Measurements from ENCODE around the gene TCFL5.

Gene TCFL5

DNA sequence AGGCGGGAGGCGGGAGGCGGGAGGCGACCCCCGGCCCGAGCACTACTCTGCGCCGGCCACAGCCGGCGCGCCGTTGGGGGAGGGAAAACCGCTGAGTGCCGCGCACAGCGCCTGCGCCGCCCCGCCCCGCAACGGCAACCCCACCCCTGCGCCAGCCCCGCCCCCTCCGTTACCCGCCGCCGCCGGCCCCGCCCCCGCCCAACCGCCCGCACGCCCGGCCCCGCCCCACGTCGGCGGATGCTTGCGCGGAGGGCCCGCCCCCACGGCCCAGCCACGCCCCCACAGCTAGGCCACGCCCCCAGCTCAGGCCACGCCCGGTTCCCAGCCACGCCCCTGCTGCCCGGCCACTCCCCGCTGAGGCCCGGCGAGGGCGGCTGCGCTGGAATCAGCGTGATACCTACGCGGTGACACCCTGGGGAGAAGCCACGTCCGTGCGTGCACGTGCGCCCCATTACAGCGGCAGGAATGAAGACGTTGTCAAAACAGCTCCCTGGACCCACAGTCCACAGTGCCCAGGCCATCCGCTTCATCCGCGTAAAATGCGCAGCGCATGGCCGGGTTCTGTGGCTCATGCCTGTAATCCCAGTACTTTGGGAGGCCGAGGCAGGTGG lies at the start of gene TCFL5:
Gene TCFL5, minus strand, starts transcription at position 97 of the 611 bp plus-strand sequence. CDS start 152 bp downstream, outside the sequence.
- DNase-seq: peak; percentile 80

DNA sequence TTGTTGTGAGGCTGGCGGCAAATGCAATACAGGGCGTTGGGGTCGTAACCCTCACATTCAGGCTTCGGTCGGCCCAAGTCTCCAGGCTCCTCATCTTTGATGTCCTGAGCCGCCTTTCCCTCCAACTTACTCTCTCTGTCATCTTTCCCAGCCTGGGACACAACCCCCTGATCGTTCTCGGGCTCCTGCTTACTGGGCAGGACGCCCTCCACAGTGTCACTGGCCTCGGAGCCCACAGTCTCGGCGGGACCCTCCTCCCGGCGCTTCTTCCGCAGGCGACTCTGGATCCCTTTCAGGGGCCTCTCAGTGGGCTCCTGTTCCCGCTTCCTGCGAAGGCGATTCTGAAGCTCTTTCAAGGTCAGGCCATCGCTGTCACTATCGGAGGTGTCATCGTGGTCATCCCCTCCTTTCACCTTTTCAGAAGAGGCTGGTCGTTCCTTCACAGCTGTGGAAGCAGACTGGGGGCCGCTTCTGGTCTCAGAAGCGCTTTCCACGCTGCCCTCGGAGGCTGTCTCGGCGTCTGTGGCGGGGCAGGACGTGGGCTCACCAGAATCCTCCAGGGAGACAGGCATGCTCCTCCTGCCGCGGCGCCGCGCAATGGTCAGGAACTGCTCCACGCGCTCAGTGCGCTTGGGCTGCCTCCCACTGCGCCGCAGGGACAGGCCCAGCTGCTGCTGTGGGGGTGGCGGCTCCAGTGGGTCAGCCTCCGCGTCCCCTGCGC lies 49.3 kb upstream of the TCFL5 start:
- DNase-seq: no peak

DNA sequence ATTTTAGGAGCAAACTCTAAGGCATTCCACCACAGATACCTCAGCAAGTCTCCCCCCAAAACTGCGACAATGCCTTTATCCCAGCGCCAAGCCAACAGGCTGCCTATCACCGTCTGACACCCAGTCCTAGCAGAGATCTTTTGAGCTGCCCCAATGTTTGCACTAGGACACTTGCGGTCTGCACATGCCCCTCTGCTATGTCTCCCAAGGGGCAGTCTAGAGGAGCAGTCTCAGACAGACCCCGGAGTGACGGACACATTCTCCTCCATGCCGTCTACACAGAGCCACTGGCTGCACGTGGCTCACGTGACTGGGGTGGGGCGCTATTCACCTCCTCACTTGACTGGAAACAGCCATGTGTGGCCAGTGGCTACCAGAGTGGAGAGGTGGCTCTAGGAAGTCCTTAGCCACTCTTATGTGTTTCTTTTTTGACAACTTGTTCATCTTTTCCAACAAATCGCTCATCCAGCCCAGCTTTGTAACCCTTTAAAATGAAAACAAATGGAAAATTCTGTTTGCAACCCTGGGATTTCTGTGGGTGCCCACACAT lies 48.7 kb upstream of the TCFL5 start:
- DNase-seq: no peak

DNA sequence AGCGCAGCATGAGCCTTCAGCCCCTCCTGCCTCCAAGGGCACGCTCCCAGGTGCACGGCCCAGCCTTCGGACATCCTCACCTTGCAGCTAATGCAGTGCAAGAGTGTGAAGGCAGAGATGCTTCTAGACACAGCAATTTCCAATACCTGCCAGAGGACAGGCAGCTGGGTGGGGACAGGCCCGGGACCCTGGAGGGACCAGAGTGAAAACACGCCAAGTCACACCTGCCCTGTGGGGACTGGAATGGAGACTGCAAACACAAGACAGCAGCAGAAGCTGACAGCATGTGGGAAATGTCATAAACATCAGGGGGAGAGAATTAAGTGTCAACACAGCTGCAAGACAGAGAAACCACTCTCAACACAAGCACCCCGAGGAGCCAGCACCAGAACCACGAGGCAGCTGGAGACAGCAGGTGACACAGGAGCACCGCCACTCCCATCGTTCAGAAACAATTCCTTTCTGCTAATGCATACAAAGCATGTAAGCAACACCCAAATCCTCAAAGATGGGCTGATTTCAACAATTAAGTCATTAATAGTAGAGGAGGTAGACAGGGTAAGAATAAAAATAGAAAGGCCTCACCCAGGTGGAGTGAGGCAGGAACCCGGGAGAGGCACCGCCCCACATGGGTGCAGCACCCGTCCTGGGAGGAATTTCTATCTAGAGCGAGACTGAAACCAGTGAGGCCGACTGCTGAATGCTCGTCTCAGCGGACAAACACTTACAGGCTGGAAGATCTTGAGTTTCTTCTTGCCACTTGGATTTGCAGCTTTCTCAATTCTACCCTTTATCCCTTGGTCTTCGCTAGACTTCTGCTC lies 47.6 kb upstream of the TCFL5 start:
- peak; percentile 94 for DNase-seq

DNA sequence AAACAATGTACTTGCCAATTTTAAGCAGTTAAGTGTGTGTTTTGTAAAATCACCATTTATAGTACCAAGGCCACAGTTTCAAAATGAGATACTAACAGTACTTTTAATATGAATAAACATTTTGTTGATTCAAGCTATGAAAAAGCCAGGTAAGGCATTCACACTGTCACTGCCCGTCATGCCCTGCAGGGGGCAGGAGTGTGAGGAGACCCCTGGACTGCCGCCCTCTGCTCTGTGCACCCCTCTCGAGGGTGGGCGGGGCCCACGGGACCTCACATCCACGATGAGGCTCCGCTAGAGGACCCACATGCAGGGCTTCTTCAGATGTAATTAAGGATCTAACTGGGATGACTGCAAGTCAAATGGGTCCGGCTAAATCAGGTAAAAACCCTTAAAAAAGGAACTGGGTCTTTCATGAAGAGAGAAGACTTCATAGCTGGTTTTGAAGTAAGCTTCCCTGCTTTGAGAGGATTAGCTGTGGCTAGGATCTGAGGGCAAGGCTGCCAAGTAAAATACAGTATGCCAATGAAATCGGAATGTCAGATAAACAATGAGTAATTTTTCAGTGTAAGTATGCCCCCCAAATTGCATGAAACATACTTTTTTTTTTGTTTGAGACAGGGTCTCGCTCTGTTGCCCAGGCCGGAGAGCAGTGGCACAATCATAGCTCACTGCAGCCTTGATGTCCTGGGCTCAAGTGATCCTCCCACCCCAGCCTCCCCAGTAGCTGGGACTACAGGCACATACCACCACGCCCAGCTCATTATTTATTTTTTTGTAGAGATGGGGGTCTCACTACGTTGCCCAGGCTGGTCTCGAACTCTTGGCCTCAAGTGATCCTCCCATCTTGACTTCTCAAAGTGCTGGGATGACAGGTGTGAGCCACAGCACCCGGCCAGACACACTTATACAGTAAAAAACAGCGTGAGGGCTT lies 46.0 kb upstream of the TCFL5 start:
- no peak for DNase-seq

DNA sequence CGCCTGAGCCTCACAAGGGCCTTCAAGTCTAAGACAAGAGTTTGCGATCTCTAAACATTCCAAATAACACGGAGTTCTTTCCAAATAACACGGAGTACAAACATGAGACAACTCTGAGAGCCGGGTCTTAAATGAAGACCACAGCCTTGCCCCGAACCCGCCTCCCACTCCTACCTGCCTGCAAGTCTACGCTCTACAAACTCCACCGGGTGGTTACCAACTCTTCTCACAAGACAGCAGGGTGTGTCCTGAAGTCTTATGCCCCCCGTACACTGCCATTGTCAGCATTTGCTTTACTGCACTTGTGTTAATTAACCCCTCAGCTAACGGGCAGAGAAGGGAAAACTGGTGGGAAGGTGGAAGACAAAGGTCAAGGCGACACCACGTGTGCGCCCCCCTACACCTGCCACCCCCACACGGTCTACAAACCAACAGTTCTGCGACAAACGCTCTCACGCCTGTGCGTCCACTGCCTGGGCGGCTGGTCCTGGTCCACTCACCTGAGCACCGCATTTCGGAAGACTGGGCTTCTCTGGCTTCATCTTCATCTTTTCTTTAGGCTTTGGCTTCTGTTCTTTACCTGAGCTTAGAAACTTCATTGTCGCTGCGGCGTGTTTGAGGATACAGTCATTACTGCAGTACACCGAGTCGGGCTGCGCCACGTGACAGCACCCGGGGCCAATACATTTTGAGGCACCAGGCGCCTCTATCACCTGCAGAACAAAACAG lies 45.2 kb upstream of the TCFL5 start:
- no peak for DNase-seq

DNA sequence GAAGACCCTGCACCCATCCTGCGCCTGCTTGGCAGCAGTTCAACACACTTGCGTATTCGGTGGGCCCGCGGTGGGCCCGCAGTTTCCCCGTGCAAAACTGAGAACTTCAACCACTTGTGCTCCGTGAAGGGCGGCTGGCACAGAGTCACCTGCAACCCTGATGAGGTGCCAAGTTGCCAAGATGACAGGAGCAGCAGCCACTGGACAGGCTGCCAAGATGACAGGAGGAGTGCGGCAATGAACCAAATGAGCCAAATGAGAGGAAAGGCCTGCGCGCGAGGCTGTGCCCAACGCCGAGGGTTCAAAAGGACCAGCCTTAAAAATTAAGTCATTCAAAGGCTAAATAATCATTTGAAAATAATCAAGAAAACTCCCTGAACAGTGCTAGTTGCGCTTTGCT lies 44.6 kb upstream of the TCFL5 start:
- DNase-seq: no peak

DNA sequence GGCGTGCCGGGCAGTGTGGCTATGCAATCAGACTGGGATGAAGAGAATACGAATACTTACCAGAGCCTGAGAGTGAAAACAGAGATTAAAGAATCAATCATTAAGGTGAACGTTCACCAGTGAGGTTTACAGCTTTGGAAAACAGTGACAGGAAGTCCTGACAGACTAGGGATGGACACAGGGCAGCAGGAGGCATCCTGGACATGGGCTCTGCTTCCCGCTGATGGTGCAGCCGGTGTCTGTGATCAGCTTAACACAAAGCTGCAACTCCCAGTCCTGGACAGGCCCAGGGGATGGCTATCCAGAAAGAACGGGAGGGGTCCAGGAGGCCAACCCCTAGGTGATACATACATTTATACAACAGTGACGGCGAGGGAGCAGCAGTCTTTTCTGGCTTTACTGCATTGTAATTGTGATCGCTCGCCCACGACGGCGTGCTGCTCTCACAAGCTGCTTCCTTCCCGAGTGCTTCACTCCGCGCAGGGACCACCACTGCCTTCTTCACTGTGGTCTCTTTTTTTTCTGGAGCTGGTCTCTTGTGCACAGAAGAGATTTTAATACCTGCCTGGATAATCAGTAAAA lies 44.0 kb upstream of the TCFL5 start:
- DNase-seq: no peak

DNA sequence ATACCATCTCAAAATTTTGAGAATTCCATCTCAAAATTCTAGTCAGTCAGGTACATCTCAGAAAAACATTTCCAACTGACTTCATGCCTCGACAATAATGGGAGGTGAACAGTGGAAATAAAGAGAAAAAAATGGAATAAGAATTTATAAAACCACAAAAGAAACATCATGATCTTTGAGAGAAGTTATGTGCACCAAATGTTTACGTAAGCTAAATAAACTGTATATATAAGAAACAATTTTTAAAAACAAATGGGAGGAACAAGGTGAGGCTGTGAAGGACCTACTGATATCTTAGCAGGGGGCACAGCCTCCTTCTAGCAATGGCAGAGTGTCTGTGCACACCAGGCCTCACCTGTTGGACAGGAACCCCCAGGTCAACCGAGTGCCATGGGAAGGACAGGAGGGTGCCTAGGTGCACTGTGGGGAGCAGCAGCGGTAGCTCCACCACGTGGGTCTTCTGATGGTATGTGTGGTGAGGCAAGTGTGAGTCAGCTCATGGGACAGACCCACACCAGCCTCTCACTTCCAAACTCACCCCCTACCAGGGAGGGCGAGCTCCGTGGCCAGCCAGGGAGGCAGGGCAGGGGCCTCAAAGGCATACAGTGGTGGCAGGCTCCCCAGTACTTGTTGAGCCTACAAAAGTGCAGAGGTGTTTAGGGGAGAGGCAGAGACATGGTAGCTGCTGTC lies 41.4 kb upstream of the TCFL5 start:
- DNase-seq: no peak

DNA sequence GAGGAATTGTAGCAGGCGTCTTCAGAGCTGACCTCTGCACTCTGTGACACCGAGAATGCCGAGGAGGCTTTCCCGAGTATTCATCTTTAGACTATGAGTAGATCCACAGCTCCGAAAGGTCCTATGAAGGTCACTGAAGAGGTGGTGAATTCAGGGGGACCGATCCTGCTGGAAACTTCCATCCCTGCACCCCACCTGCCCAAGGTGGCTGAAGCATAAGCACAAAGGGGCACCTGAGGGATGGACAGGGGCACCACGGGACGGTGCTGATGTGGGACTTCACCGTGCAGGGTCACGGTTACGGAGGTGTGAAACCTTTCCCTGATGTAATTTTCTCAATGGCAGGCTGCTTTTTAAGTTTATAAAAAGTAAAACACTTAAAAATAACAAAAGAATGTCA lies 40.3 kb upstream of the TCFL5 start:
- no peak for DNase-seq

DNA sequence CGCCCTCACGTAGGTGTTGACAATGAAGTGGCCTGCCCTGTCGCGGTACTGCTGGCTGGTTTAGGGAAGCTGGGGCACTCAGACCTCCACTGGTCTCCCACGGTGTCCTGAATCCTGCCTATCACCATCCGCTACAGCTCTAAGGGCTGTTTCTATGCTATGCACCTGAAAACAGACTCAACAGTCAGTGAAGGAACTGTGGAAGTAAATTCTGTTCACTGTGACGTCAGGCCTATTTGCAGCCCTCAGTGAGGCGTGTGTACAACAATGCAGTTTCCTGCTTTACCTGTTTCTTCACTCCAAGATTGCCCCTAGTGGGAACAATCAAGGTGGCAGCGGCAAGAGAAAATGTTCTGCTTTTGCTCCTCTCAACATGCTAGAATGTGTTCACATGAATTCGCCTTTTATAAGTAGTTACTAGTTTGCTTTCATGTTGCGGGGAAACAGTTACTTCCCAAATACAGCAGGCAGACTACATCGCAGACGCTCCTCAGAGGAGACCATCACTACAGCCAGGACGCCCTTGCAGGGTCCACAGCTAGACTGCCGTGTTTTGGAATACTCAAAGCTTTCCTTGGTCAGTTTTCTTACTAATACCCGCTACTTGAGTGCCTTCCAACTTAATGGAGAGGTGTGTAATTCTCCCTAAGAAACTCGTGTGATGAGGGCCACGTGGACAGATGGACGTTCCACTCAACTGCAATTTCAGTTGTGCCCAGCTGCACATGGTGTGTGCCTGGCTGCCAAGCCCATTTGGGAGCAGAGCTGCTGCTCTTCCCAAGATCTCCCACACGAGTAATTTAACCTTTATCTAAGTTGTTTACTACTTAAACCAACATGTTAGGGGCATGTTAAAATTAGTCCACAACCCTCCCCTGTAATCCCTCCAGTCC lies 39.3 kb upstream of the TCFL5 start:
- DNase-seq: no peak

DNA sequence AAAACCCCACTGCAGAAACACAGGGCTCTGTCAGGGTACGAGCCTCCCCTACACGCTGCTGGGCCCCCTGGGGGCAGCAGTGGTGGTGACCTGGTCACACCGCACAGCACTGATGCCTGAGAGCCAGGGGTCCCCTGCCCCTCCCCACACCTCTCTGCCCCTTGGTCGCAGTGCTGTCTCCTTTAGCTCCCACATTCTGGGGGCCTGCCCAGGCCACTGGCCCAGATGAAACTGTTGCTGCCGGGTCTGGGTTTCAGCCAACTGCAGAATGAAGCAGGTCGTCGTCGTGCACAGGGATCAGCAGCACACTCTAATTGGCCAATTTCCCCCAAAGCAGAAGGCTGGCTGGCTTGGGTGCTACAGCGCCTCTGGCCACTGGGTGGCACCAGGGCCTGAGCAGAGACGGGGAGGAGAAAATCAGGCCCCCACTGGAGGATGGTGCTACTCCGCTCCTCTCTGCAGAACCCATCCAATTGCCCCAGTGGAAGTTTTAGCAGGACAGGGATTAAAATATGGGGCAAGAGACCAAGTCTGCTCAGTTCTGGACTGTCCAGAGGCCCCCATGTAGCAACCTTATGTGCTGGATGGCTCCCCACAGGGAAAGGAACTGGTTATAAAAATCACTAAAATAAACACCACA lies 38.5 kb upstream of the TCFL5 start:
- DNase-seq: peak; percentile 69

DNA sequence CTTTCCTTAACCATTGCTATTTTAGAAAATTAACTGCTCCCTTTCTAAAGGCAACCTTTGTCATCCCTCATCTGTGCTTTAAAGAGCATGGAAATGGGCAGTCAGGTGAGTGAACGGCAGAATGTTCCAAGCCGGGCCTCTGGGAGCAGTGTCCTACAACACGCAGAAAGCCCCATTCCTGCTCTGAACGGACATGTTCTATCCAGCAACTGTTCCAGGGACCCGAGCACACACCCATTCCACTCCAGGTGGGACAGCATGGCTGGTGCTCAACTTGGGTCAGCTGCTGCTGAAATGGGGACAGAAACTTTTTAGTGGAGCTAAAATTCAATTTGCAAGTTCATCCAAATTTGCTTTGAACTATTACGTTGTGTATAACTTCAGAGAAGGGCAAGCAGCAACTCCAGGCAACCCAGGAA lies 38.0 kb upstream of the TCFL5 start:
- no peak for DNase-seq

DNA sequence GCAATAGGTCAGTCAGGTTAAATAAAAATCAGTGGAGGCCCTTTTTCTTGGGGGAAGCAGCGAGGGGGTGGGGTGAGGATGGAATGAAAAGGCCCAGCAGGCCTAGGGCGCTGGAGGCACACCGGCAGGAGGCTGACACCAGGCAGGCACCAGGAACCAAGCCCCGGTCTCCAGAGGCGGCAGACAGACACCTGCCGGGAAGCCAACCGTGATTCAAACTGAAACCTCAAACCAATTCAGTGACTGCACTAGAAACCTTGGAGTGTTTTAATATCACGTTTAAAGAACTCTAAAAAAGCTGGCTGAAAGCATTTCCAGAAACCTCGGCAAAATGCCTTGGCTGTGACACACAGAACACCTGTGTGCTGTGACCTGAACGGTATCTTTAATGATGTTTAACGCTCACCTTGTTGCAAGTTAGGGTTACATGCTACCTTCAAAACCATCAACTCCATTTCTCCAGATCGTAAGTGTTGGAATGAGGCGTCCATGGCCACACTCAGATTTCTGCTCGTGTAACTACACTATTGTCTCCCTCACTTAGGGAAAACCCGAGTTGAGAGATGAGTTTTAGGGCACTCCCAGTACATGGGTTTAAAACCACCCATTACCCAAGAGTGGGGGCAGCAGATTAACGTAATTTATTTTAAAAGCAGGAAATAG lies 37.5 kb upstream of the TCFL5 start:
- no peak for DNase-seq

DNA sequence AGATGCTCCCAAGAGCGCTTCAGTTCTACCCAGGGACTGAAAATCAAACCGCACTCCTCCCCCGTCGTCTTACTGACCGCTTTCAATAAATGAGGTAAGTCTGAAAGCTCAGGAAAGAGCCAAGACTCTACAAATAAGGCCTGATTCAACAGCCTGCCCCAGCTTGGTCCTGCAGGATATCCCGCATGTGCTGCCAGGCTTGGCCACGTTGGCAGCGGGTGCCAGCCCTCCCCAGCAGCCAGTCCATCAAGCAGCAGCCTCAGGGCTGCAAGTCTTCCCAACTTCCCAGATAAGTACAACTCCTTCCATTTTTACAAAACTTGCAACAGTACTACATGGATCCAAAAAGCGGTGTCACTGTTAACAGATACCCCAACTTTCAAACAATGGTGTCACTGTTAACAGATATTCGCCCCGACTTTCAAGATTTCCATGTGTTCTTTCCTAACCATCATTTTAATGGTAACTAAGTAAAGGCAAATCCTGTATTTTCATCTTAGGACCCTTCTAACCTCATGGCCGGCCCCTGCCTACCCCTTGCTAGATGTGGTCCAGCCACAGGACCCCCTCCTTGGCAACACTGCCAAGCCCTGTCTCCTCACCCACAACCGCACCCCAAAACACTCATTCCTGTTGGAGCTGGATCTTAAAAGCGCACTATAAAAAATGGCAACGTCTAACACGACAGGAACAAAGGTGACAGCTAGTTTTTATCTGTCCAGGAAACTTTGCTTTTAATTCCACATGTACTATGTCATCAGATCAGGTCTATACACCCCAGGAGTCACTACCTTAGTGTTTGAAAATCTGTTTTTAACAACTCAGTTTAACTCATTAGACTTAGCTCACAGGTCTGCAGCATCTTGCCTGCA lies 36.7 kb upstream of the TCFL5 start:
- DNase-seq: no peak

DNA sequence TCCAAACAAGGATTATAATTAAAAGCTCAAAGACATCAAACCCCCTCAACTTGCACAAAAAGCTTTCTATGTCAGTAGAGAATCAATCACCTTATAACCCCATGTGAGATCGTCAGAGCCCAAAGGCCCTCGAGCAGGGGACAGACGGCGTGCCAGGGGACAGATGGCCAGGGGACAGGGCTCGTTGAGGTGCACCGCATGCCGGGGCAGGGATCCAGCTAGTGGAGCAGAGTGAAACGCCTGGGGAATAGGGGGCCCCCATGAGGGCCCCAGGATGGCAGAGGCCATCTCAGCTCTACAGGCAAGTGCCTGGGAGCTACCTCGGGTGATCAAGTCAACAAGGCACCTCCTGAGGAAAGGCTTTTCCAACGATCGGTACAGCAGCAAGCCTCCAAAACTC lies 36.0 kb upstream of the TCFL5 start:
- no peak for DNase-seq

DNA sequence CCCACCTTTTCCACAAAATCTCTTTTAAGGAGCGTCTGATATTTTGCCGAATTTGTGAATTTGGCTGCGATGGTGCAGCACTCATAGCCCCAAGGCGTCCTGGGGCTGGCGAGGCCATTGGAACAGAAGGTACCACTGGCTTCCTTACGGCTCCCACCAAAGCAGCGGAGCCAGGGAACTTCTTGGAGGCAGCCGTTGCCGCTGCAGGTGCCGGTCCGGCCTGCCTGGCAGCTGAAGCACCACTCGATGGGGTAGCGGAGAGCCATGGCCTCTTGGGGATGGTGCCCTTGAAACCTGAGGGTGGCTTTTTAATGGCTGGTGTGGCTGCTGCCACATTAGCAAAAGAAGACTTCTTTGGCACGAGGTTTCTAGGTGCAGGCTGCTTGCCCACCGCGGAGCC lies 34.9 kb upstream of the TCFL5 start:
- DNase-seq: no peak

DNA sequence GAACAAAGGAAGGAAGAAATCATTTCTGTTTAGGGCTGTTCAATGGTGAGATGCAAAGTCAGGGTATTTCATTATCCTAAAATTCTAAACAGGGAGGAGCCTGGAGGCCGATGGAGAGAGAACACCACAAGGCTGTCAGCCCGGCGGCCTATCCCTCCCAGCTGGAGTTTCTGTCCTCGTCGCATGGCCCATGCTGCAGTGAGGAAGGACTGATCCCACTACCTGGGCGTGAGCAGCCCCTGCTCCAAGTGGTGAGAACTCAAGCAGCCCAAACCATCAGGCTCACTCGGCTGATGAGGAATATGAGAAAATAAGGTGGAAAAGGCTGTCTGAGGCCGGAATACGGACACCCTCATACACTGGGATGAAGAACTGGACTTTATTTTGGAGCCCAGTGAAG lies 33.9 kb upstream of the TCFL5 start:
- no peak for DNase-seq

Data from COR-L47 (cell line).